Mesodermal cell (in vitro differentiated cells): ENCODE measurements around the gene DIPK1A.

Experiments used
- H3K27ac ChIP-seq: 2 replicates; pipeline ENCODE4 v1.7.0; 2013; ENCODE audit warnings: mild to moderate bottlenecking, low read depth, low read length, moderate library complexity; ENCODE audit not compliant: severe bottlenecking
- H3K36me3 ChIP-seq: 2 replicates; pipeline ENCODE4 v1.7.1; 2013; ENCODE audit warnings: mild to moderate bottlenecking, low read length, moderate library complexity; ENCODE audit not compliant: control insufficient read depth, insufficient read depth
- H3K4me1 ChIP-seq: one replicate; pipeline ENCODE4 v1.7.1; 2013; ENCODE audit warnings: mild to moderate bottlenecking, low read length; ENCODE audit not compliant: insufficient read depth, control insufficient read depth, poor library complexity, severe bottlenecking
- H3K4me3 ChIP-seq: 2 replicates; pipeline ENCODE4 v1.7.0; 2013; ENCODE audit warnings: low read length, control low read depth, mild to moderate bottlenecking; ENCODE audit not compliant: insufficient read depth, poor library complexity, severe bottlenecking; ENCODE audit errors: extremely low read depth
- H3K9me3 ChIP-seq: 2 replicates; pipeline ENCODE4 v1.7.1; 2013; ENCODE audit warnings: mild to moderate bottlenecking, low read length, moderate library complexity; ENCODE audit not compliant: control insufficient read depth
- WGBS, 2 experiments: methylation state at CpG; one replicate each; pipeline ENCODE4 v1.1.5; 2013; ENCODE audit warnings: missing lambda C conversion rate in 2 of 2; ENCODE audit not compliant: insufficient coverage in 2 of 2; 5-methylcytosine and 5-hydroxymethylcytosine counted together

The DIPK1A gene

DNA sequence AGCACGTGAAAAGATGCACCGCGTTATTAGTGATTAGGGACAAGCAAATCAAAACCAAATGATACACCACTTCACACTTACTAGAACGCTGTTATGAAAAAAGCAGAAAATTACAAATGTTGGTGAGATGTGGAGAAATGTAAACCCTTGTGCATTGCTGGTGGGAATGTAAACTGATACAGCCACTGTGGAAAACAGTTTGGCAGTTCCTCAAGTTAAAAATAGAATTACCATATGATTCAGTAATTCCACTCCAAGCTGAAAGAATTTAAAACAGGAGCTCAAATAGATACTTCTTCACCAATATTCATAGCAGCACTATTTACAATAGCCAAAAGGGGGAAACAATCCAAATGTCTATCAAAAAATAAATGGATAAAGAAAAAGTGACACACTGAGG lies 166.1 kb downstream of the DIPK1A start:
- 83% methylated on average over 1 of the region's 4 CpGs; no CpG with 5 or more reads in 1 of the 2 experiments for WGBS, 2 experiments

GRCh38 chr1:92792340-92792782 lies 168.9 kb downstream of the DIPK1A start:
- no peak overlapping the region for H3K4me3 ChIP-seq
- H3K4me1 ChIP-seq, result no peaks in the 10 kb centered on the region
- H3K9me3 ChIP-seq, result no peaks in the 10 kb centered on the region
- no peaks in the 10 kb centered on the region for H3K36me3 ChIP-seq
- no peak overlapping the region for H3K27ac ChIP-seq
- WGBS, 2 experiments, result no CpG with 5 or more reads among the region's 3 CpGs

More for the DNA sequence above, 166.1 kb downstream of the DIPK1A start:
- Histone ChIP-seq H3K27ac (no peak overlapping the region), H3K36me3 (no peaks in the 10 kb centered on the region), H3K4me3 (no peak overlapping the region), H3K4me1 (no peaks in the 10 kb centered on the region), H3K9me3 (no peaks in the 10 kb centered on the region)
